Gastroesophageal sphincter (tissue), 3 donors: Measurements from ENCODE around the gene HAPSTR1.

ENCODE experiments used
- EP300 ChIP-seq: sonication (generic); formaldehyde crosslinking; IDR thresholded peaks from one replicate; pipeline ENCODE4 v1.6.1; 2017; ENCODE audit warnings: antibody characterized with exemption, mild to moderate bottlenecking
- TF ChIP-seq, protein P1 (sequence below), 4 experiments: fragments of 200-600 bp in 2 of 4; fragments of 450-650 bp in 2 of 4; sonication (generic) in 1 of 4; IDR thresholded peaks; one replicate each; pipeline ENCODE4 v1.5.1; 2017 to 2019; ENCODE audit warnings: antibody characterized with exemption in 4 of 4, mild to moderate bottlenecking in 2 of 4, moderate library complexity in 2 of 4

DNA sequence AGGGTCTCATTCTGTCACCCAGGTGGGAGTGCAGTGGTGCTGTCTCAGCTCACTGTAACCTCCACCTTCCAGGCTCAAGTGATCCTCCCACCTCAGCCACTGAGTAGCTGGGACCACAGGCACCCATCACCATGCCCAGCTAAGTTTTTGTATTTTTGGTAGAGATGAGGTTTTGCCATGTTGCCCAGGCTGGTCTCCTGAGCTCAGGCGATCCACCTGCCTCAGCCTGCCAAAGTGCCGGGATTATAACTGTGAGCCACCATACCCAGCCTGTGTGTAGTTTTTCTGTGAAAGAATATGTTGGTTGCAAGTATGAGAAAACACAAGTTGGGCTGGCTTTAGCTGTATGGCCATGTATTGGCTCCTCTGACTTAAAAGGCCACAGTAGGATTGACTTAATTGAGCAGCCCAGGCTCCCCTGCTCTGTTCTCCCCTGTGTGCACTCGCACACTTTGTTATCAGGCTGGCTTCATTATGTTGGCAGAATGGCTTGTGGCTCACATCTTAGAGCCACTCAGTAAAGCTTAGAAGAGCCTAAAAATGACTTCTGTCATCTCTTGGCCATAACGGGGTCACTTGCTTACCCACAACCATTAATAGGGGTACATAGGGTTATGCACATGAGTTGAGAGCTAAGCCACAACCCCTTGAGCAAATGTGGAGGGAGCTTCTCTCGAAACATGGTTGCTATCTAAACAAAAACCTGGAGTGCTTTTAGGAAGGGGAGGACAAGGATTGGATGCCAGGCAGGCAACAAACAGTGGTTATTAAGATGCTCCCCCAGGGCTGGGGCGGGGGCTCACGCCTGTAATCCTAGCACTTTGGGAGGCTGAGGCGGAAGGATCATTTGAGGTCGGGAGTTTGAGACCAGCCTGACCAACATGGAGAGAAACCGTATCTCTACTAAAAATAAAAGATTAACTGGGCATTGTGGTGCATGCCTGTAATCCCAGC is 6.1 kb downstream of the HAPSTR1 start:
- TF ChIP-seq EP300: no peak
- TF ChIP-seq, protein P1, sequence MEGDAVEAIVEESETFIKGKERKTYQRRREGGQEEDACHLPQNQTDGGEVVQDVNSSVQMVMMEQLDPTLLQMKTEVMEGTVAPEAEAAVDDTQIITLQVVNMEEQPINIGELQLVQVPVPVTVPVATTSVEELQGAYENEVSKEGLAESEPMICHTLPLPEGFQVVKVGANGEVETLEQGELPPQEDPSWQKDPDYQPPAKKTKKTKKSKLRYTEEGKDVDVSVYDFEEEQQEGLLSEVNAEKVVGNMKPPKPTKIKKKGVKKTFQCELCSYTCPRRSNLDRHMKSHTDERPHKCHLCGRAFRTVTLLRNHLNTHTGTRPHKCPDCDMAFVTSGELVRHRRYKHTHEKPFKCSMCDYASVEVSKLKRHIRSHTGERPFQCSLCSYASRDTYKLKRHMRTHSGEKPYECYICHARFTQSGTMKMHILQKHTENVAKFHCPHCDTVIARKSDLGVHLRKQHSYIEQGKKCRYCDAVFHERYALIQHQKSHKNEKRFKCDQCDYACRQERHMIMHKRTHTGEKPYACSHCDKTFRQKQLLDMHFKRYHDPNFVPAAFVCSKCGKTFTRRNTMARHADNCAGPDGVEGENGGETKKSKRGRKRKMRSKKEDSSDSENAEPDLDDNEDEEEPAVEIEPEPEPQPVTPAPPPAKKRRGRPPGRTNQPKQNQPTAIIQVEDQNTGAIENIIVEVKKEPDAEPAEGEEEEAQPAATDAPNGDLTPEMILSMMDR (IDR thresholded peaks at IDR 0.05): no peak
